Testis (tissue), 2 donors: ENCODE results near the gene DMC1.
"Not testable (repeated sequence)": the region's sequence is repeated elsewhere in the genome, so short reads cannot be mapped to it uniquely, and the experiment has no call there.

Experiments used
- POLR2A ChIP-seq: fragments of 450-650 bp; IDR thresholded peaks from one replicate; pipeline ENCODE4 v1.6.1; 2017; ENCODE audit warnings: antibody characterized with exemption, mild to moderate bottlenecking, moderate library complexity
- TF ChIP-seq, protein P1 (sequence below), 3 experiments: fragments of 450-650 bp in 2 of 3; fragments of 200-600 bp in 1 of 3; sonication (generic) in 1 of 3; IDR thresholded peaks; one replicate each; pipeline ENCODE4 v1.5.1; 2016 to 2019; ENCODE audit warnings: antibody characterized with exemption in 3 of 3, mild to moderate bottlenecking in 2 of 3, moderate library complexity in 1 of 3

DNA sequence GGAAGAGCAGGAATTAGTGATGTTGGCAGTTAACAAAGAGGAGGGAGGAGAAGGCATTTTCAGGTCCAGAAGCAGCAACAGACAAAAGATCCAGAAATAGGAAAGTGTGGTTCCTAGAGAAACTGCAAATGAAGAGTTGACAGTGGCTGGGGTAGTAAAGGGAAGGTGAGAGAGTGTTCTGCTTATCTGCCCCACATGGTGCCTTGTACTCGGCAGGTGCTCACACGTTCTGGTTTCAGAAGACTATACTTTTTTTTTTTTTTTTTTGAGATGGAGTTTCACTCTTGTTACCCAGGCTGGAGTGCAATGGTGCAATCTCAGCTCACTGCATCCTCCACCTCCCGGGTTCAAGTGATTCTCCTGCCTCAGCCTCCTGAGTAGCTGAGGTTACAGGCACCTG lies 12.9 kb upstream of the DMC1 start:
- TF ChIP-seq POLR2A: not testable (repeated sequence)
- TF ChIP-seq, protein P1, sequence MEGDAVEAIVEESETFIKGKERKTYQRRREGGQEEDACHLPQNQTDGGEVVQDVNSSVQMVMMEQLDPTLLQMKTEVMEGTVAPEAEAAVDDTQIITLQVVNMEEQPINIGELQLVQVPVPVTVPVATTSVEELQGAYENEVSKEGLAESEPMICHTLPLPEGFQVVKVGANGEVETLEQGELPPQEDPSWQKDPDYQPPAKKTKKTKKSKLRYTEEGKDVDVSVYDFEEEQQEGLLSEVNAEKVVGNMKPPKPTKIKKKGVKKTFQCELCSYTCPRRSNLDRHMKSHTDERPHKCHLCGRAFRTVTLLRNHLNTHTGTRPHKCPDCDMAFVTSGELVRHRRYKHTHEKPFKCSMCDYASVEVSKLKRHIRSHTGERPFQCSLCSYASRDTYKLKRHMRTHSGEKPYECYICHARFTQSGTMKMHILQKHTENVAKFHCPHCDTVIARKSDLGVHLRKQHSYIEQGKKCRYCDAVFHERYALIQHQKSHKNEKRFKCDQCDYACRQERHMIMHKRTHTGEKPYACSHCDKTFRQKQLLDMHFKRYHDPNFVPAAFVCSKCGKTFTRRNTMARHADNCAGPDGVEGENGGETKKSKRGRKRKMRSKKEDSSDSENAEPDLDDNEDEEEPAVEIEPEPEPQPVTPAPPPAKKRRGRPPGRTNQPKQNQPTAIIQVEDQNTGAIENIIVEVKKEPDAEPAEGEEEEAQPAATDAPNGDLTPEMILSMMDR (IDR thresholded peaks at IDR 0.05): not testable (repeated sequence)
